B cell (primary cell): ENCODE measurements around the gene CAPZA1. TPM values are rescaled to one million over a fixed set of nuclear protein-coding genes. Genes with fewer than 3 reads are reported as not detected.

Source experiments
- ATAC-seq: fragments of 200-7000 bp; cut with Tn5 transposase; one replicate; pipeline ENCODE4 v1.10.0; 2021; ENCODE audit warnings: low read depth, mild to moderate bottlenecking, moderate number of reproducible peaks, moderate library complexity
- CTCF ChIA-PET: fragments of 350-600 bp; sonication (Branson Sonifier 250); formaldehyde crosslinking; loops from one replicate; lab custom pipeline; 2021; ENCODE audit warnings: antibody characterized with exemption, inconsistent platforms; lab: Charles Lee
- POLR2A ChIA-PET: fragments of 350-600 bp; sonication (Branson Sonifier 250); formaldehyde crosslinking; loops from one replicate; lab custom pipeline; 2021; ENCODE audit warnings: antibody characterized with exemption; lab: Charles Lee
- DNase-seq: peaks from one replicate; pipeline ENCODE4 v3.0.0; 2013
- H2AFZ ChIP-seq: 2 replicates; pipeline ENCODE4 v1.6.1; 2012; ENCODE audit warnings: mild to moderate bottlenecking, low read depth, low read length; ENCODE audit not compliant: insufficient read depth, poor library complexity, severe bottlenecking
- H3K27ac ChIP-seq, 2 donors: 1 replicate in 1 of 2; 2 replicates in 1 of 2; pipeline ENCODE4 v1.5.1; 2012 to 2013; ENCODE audit warnings: low read length in 2 of 2, mild to moderate bottlenecking in 2 of 2, moderate library complexity in 1 of 2
- H3K27me3 ChIP-seq, 4 experiments: fragments of 200-600 bp in 1 of 4; sonication (generic) in 1 of 4; replicated peaks in 1 of 4; 1 replicate in 2 of 4; 2 replicates in 2 of 4; pipeline versions ENCODE4 v1.6.1 to v1.7.0; 2013 to 2016; ENCODE audit warnings: low read length in 3 of 4, mild to moderate bottlenecking in 2 of 4, mixed read lengths in 1 of 4, moderate library complexity in 1 of 4; ENCODE audit not compliant: insufficient read depth in 4 of 4, control insufficient read depth in 3 of 4; ENCODE audit errors: control extremely low read depth in 1 of 4
- H3K36me3 ChIP-seq, 2 experiments: replicated peaks in 1 of 2; 1 replicate in 1 of 2; 2 replicates in 1 of 2; pipeline versions ENCODE4 v1.6.1 to v1.7.1; 2013; ENCODE audit warnings: low read length in 1 of 2; ENCODE audit not compliant: insufficient read depth in 2 of 2, control insufficient read depth in 1 of 2; ENCODE audit errors: control extremely low read depth in 1 of 2, extremely low read depth in 1 of 2
- H3K4me1 ChIP-seq, 2 donors: fragments of 200-600 bp in 1 of 2; sonication (generic) in 1 of 2; 1 replicate in 1 of 2; 2 replicates in 1 of 2; pipeline versions ENCODE4 v1.5.1 to v1.6.1; 2013 to 2017; ENCODE audit warnings: low read length in 2 of 2; ENCODE audit not compliant: control insufficient read depth in 2 of 2, insufficient read depth in 2 of 2
- H3K4me2 ChIP-seq: replicated peaks from 2 replicates; pipeline ENCODE3; 2012; ENCODE audit warnings: mild to moderate bottlenecking, low read depth, low read length; ENCODE audit not compliant: poor library complexity, severe bottlenecking
- H3K4me3 ChIP-seq, 5 experiments: fragments of 200-600 bp in 1 of 5; sonication (generic) in 1 of 5; 1 replicate in 3 of 5; 2 replicates in 2 of 5; pipeline versions ENCODE4 v1.5.1 to v1.7.0; 2011 to 2016; ENCODE audit warnings: low read length in 4 of 5, mild to moderate bottlenecking in 4 of 5, low read depth in 2 of 5, control low read depth in 1 of 5, moderate library complexity in 1 of 5; ENCODE audit not compliant: insufficient read depth in 1 of 5; ENCODE audit errors: control extremely low read depth in 1 of 5, extremely low read depth in 1 of 5
- H3K79me2 ChIP-seq: fragments of 200-600 bp; sonication (generic); one replicate; pipeline ENCODE4 v1.6.0; 2016; ENCODE audit warnings: low read length; ENCODE audit not compliant: control insufficient read depth, insufficient read depth
- H3K9ac ChIP-seq: fragments of 200-600 bp; sonication (generic); 2 replicates; pipeline ENCODE4 v1.6.1; 2017; ENCODE audit warnings: mild to moderate bottlenecking, low read length, moderate library complexity
- H3K9me3 ChIP-seq, 3 donors: one replicate each; pipeline versions ENCODE4 v1.6.1 to v1.7.1; 2013; ENCODE audit warnings: low read length in 2 of 3; ENCODE audit not compliant: control insufficient read depth in 2 of 3, insufficient read depth in 1 of 3; ENCODE audit errors: control extremely low read depth in 1 of 3
- H4K20me1 ChIP-seq: 2 replicates; pipeline ENCODE4 v1.6.0; 2012; ENCODE audit warnings: mild to moderate bottlenecking, low read length; ENCODE audit not compliant: insufficient read depth, control insufficient read depth, poor library complexity, severe bottlenecking
- H3K27ac Mint-ChIP-seq: one replicate; pipeline ENCODE4 v1.8.0; 2021; ENCODE audit warnings: mixed read lengths
- H3K27me3 Mint-ChIP-seq: one replicate; pipeline ENCODE4 v1.8.0; 2021; ENCODE audit warnings: mixed read lengths
- H3K4me1 Mint-ChIP-seq: one replicate; pipeline ENCODE4 v1.8.0; 2021; ENCODE audit warnings: mixed read lengths
- H3K4me3 Mint-ChIP-seq: one replicate; pipeline ENCODE4 v1.8.0; 2021; ENCODE audit warnings: mixed read lengths
- H3K9me3 Mint-ChIP-seq: one replicate; pipeline ENCODE4 v1.8.0; 2022; ENCODE audit warnings: mixed read lengths; ENCODE audit not compliant: insufficient read depth
- EZH2 ChIP-seq: IDR thresholded peaks from 2 replicates; pipeline ENCODE4 v1.6.1; 2012; ENCODE audit warnings: borderline replicate concordance, low read depth, mild to moderate bottlenecking, moderate library complexity, low read length; ENCODE audit not compliant: insufficient read depth, poor library complexity, severe bottlenecking
- WGBS: methylation state at CpG from one replicate; pipeline ENCODE4 v1.1.5; 2013; ENCODE audit warnings: missing lambda C conversion rate; ENCODE audit not compliant: insufficient coverage; 5-methylcytosine and 5-hydroxymethylcytosine counted together
- intact Hi-C: fragments of 100-400 bp; cut with micrococcal nuclease; formaldehyde crosslinking; loops from one replicate; pipeline ENCODE4 v1.10.0; 2022
- polyA plus RNA-seq: library from polyadenylated mRNA; depleted of rRNA; stranded (reverse); fragments of >200 nt; gene quantifications from 2 replicates; pipeline ENCODE4 v1.2.3, GENCODE V29; 2012
- total RNA-seq, 2 donors: library from RNA; stranded (reverse); fragments of 120-200 nt in 1 of 2; gene quantifications; 1 replicate in 1 of 2; 2 replicates in 1 of 2; pipeline versions ENCODE4 v1.2.3 to v1.2.4, GENCODE V29; 2013 to 2022
- TF ChIP-seq, protein P1 (sequence below): fragments of 200-600 bp; IDR thresholded peaks from one replicate; pipeline ENCODE4 v1.8.0; 2022; ENCODE audit warnings: antibody characterized with exemption, mild to moderate bottlenecking

The CAPZA1 gene
- total and polyA plus RNA-seq, 2 donors (not counting 1 experiment from before 2014, with no cell fraction given), result 52.2 to 172 TPM

DNA sequence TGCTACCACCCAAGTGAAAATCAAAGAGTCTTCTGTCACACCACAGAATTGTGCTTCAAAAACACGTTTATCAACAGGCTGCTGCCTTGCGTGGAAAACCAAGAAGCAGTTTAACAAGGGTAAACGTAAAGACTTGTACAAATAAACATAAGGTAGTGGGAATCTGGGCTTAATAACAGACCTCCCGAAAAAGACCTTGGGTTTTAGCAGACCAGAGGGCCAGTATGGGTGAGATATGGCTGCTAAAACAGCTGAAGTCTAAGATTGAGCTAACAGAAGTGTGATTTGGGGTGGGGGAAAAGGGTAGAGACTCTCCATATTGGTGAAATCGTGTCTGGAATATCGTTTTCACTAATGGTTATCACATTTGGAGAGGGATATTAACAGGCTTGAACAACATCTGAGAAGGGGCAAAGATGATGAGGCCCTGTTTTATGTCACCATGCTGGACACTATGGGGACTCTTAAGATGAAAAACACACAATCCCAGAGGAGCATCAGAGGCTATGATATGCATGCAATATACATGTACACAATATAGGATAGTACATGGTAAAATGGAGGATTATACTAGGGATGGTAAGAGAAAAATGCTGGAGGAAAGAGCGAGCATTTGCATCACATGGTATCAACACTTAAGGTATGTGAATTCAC lies 56.2 kb downstream of the CAPZA1 start:
- Histone ChIP-seq H3K4me3 (peak overlapping the region; percentile 42 to 86 (median 80)), H3K27ac (no peak overlapping the region), H3K4me2 (peak overlapping the region; percentile 98), H3K79me2 (peaks cover 15% of the 10 kb centered on the region), H4K20me1 (no peaks in the 10 kb centered on the region), H3K9me3 (no peaks in the 10 kb centered on the region), H2AFZ (peak overlapping the region; percentile 87), H3K4me1 (peaks cover 25 to 30% of the 10 kb centered on the region in 2 donors), H3K36me3 (peaks cover 2 to 16% of the 10 kb centered on the region in 2 experiments), H3K9ac (peak overlapping the region; percentile 86), H3K27me3 (no peaks in the 10 kb centered on the region)
- H3K4me3 Mint-ChIP-seq, result peak overlapping the region; percentile 75
- H3K27me3 Mint-ChIP-seq, result no peaks in the 10 kb centered on the region
- no peak overlapping the region for H3K27ac Mint-ChIP-seq
- POLR2A ChIA-PET, result interaction anchor here (0.5 to 1.2 kb wide), 4 partner anchors 18 to 267 kb away, joined by 3 to 7 read pairs (median 4); no protein-coding TSS in a partner anchor
- H3K9me3 Mint-ChIP-seq, result no peaks in the 10 kb centered on the region
- intact Hi-C loops, result loop anchor here (2.0 to 10.0 kb wide), 5 partner anchors 25 to 281 kb away; partner anchors contain the start of genes CTTNBP2NL, PPM1J and WNT2B
- 84% methylated on average over 5 of the region's 7 CpGs for WGBS
- CTCF ChIA-PET, result interaction anchor here (1.0 to 7.0 kb wide), 4 partner anchors 11 to 209 kb away, joined by 3 to 62 read pairs (median 32); partner anchors contain the start of genes PPM1J and RHOC
- ATAC-seq, result no peak
- peaks cover 30% of the 10 kb centered on the region for H3K4me1 Mint-ChIP-seq
- DNase-seq, result no peak
- TF ChIP-seq EZH2, result no peak
- TF ChIP-seq, protein P1, sequence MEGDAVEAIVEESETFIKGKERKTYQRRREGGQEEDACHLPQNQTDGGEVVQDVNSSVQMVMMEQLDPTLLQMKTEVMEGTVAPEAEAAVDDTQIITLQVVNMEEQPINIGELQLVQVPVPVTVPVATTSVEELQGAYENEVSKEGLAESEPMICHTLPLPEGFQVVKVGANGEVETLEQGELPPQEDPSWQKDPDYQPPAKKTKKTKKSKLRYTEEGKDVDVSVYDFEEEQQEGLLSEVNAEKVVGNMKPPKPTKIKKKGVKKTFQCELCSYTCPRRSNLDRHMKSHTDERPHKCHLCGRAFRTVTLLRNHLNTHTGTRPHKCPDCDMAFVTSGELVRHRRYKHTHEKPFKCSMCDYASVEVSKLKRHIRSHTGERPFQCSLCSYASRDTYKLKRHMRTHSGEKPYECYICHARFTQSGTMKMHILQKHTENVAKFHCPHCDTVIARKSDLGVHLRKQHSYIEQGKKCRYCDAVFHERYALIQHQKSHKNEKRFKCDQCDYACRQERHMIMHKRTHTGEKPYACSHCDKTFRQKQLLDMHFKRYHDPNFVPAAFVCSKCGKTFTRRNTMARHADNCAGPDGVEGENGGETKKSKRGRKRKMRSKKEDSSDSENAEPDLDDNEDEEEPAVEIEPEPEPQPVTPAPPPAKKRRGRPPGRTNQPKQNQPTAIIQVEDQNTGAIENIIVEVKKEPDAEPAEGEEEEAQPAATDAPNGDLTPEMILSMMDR, result no peak

- intact Hi-C loops, result loop anchor here (10.0 kb wide), 3 partner anchors 172 to 282 kb away; partner anchors contain the start of genes CTTNBP2NL and WNT2B
- POLR2A ChIA-PET, result interaction anchor here (0.5 to 0.6 kb wide), 2 partner anchors 17 to 31 kb away, joined by 3 to 4 read pairs; no protein-coding TSS in a partner anchor
- H3K36me3 ChIP-seq, result peaks cover 2 to 9% of the 10 kb centered on the region in 2 experiments
- H2AFZ ChIP-seq, result no peak overlapping the region
- 35% methylated on average over 3 of the region's 3 CpGs for WGBS
- no peak overlapping the region for H3K4me3 ChIP-seq
- peak; percentile 26 for ATAC-seq
- TF ChIP-seq, protein P1, result no peak
- no peak for TF ChIP-seq EZH2
- peak overlapping the region; percentile 7 for H3K27ac Mint-ChIP-seq
- peak; percentile 65 for DNase-seq
- CTCF ChIA-PET, result interaction anchor here (2.8 to 7.0 kb wide), 3 partner anchors 33 to 210 kb away, joined by 12 to 62 read pairs (median 53); partner anchors contain the start of genes PPM1J and RHOC
- no peaks in the 10 kb centered on the region for H3K27me3 Mint-ChIP-seq
- H3K4me3 Mint-ChIP-seq, result peak overlapping the region; percentile 75
- H4K20me1 ChIP-seq, result no peaks in the 10 kb centered on the region
- H3K9me3 ChIP-seq, result no peaks in the 10 kb centered on the region
- peaks cover 30% of the 10 kb centered on the region for H3K4me1 Mint-ChIP-seq
- peaks cover 25 to 30% of the 10 kb centered on the region in 2 donors for H3K4me1 ChIP-seq
- H3K27me3 ChIP-seq, result no peaks in the 10 kb centered on the region
- H3K9me3 Mint-ChIP-seq, result no peaks in the 10 kb centered on the region
- peaks cover 18% of the 10 kb centered on the region for H3K79me2 ChIP-seq
- H3K4me2 ChIP-seq, result peak overlapping the region; percentile 98
- H3K9ac ChIP-seq, result no peak overlapping the region
- no peak overlapping the region for H3K27ac ChIP-seq
Measured at GRCh38 chr1:112676543-112676942, 56.9 kb downstream of the CAPZA1 start.
